Kidney epithelial cell (primary cell): ENCODE data around the gene RGS9. TPM values are rescaled to one million over a fixed set of nuclear protein-coding genes. Genes with fewer than 3 reads are reported as not detected.

Source experiments
- DNase-seq: peaks from one replicate; pipeline ENCODE4 v3.0.0-alpha.2; 2010; ENCODE audit warnings: low read depth
- H3K27me3 ChIP-seq: 2 replicates; pipeline ENCODE4 v1.6.0; 2011; ENCODE audit warnings: low read length; ENCODE audit not compliant: control insufficient read depth, insufficient read depth
- H3K36me3 ChIP-seq: 2 replicates; pipeline ENCODE4 v1.5.1; 2011; ENCODE audit warnings: low read length; ENCODE audit not compliant: control insufficient read depth, insufficient read depth
- H3K4me3 ChIP-seq: 2 replicates; pipeline ENCODE4 v1.5.1; 2011; ENCODE audit warnings: low read depth, mild to moderate bottlenecking, control low read depth, low read length
- total RNA-seq: library from RNA; depleted of rRNA; stranded (reverse); fragments of >200 nt; gene quantifications from 2 replicates; pipeline ENCODE4 v1.2.3, GENCODE V29; 2015
- TF ChIP-seq, protein P1 (sequence below): IDR thresholded peaks from 2 replicates; pipeline ENCODE4 v1.5.1; 2011; ENCODE audit warnings: mild to moderate bottlenecking, moderate library complexity, low read length, control low read depth, inconsistent platforms; ENCODE audit not compliant: insufficient read depth, poor library complexity, severe bottlenecking

The RGS9 gene
- total RNA-seq, 1 donor from 2014 or later: 7.5 TPM

DNA sequence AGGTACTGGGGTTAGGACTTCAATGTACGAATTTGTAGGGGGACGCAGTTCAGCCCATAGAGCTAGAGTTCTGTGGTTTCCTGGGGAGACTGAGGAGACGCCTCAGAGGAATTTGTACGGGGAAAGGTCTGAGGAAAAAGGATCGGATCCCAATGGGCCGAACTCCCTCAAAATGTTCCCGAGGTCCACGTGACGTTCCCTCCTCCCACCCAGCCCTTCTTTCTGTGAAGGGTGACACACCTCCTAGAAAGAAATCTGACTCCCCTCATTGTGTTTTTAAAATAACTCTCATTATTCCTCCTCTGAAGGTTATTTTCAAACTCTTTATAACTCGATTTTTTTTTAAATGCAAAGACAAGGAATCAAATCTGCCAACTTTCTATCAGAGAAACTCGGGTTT lies 8.6 kb downstream of the RGS9 start:
- TF ChIP-seq, protein P1, sequence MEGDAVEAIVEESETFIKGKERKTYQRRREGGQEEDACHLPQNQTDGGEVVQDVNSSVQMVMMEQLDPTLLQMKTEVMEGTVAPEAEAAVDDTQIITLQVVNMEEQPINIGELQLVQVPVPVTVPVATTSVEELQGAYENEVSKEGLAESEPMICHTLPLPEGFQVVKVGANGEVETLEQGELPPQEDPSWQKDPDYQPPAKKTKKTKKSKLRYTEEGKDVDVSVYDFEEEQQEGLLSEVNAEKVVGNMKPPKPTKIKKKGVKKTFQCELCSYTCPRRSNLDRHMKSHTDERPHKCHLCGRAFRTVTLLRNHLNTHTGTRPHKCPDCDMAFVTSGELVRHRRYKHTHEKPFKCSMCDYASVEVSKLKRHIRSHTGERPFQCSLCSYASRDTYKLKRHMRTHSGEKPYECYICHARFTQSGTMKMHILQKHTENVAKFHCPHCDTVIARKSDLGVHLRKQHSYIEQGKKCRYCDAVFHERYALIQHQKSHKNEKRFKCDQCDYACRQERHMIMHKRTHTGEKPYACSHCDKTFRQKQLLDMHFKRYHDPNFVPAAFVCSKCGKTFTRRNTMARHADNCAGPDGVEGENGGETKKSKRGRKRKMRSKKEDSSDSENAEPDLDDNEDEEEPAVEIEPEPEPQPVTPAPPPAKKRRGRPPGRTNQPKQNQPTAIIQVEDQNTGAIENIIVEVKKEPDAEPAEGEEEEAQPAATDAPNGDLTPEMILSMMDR: no peak
- Histone ChIP-seq H3K4me3 (no peak overlapping the region), H3K36me3 (no peaks in the 10 kb centered on the region), H3K27me3 (peaks cover 3% of the 10 kb centered on the region)
- no peak for DNase-seq

DNA sequence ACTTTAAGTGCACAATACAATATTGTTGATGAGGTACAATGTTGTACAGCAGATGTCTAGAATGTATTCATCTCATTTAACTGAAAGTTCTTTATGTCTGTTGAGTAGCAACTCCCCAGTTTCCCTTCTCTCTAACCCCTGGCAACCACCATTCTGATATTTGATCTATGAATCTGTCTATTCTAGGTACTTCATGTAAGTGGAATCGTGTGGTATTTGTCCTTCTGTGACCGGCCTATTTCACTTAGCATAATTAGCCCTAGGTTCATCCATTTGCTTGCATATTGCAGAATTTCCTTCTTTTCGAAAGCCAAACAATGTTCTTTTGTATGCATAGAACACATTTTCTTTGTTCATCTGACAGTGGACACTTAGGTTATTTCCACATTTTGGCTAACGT lies 10.8 kb downstream of the RGS9 start:
- no peaks in the 10 kb centered on the region for H3K36me3 ChIP-seq
- no peak for DNase-seq
- TF ChIP-seq, protein P1: no peak
- H3K27me3 ChIP-seq: peaks cover 3% of the 10 kb centered on the region
- no peak overlapping the region for H3K4me3 ChIP-seq

DNA sequence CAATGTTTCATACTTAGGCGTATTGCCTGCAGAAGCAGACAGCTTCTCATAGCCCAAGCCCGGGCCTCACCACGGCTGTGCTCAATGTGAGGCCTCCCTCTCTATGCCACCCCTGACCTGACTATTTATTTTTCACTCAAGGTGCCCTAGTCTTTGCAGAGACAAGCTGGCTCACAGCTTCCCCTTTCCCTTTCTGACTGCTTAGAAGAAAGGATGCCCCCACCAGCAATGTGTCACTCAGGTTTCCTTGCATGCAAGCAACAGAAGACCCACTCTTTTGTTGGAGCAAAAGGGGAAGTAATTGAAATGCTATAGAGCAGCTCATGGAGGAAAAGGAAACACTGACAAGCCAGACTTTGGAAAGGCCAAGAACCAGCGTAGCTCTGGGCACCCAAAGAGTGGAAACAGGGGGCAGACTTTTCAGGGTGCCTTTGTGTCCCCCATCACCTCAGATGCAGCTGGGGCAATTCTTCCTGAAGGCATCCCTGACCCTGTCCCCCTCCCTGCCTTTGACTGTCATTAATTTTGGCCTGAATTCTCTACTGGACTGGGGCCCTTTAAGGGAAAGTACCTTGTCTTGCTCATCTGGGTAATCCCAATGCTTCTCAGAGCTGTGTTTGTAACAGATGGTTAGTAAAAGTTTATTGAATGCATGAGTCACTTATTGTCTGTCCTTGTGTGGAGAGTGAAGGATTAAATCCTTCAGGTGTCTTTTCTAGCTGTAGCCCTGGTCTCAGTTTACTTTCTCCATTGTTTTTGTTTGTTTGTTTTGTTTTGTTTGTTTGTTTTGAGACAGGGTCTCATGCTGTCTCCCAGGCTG lies 17.8 kb downstream of the RGS9 start:
- no peak for DNase-seq
- Histone ChIP-seq H3K36me3 (no peaks in the 10 kb centered on the region), H3K27me3 (no peaks in the 10 kb centered on the region), H3K4me3 (no peak overlapping the region)
- TF ChIP-seq, protein P1: no peak

DNA sequence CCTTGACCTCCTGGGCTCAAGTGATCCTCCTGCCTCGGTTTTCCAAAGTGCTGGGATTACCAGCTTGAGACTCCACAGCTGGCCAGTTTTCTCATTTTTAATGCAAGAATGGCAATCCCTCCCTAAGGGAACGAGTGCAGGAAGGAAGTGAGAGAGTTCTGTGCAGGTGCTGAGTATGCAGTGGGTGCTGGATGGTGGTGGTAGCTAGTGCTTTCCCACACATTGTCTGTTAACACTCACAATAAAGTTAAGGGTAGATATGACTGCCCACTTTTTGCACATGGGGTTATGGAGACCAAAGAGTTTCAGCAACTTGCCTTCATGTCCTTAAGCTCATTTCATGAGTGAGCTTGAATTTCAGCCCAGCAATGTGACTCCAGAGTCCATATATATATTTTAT lies 18.5 kb downstream of the RGS9 start:
- no peaks in the 10 kb centered on the region for H3K36me3 ChIP-seq

DNA sequence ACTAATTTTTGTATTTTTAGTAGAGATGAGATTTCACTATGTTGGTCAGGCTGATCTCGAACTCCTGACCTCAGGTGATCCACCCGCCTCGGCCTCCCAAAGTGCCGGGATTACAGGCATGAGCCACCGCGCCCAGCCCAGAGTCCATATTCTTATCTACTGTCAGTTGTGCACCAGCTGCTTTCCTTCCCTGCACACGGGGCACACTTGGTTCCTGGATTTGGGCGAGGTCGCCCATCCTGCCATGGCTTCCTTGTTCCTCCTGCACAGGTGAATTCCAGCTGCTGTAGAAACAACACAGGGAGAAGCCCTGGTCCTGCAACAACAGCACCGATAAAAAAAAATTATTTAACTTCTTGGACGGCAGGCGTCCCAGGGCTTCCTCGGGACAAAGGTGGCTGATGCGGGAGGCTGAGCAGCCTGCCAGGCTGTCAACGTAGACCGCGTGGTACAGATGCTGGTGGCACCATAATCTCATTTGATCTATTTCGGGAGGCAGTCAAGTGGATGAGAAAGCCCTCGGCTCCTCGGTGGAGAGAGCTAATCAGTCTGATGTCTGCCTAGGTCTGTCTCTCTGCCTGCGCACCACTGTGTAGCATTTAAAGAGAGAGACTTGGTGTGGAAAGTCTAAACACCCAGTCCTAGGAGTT lies 19.1 kb downstream of the RGS9 start:
- Histone ChIP-seq H3K4me3 (no peak overlapping the region), H3K27me3 (no peaks in the 10 kb centered on the region), H3K36me3 (no peaks in the 10 kb centered on the region)
- TF ChIP-seq, protein P1: no peak
- no peak for DNase-seq

More for the DNA sequence above, 18.5 kb downstream of the RGS9 start:
- TF ChIP-seq, protein P1: no peak
- DNase-seq: no peak
- no peak overlapping the region for H3K4me3 ChIP-seq
- no peaks in the 10 kb centered on the region for H3K27me3 ChIP-seq
